T-helper 1 cell treated with Interleukin-12 subunit alpha and Interleukin-12 subunit beta and Interleukin-4 antibody, amounts not matched to agents 30 ng/mL and 1 ng/mL, for 36 hours (primary cell): ENCODE results near the gene GNAQ. TPM values are rescaled to one million over a fixed set of nuclear protein-coding genes. Genes with fewer than 3 reads are reported as not detected.

ENCODE experiments used
- intact Hi-C: fragments of 100-400 bp; cut with micrococcal nuclease; formaldehyde crosslinking; loops from one replicate; pipeline ENCODE4 v1.15.1; 2024
- total RNA-seq: library from RNA; stranded (reverse); gene quantifications from 2 replicates; pipeline ENCODE4 v1.2.3, GENCODE V29; 2022

The GNAQ gene
- total RNA-seq, 1 donor from 2014 or later, result 37.6 TPM

- intact Hi-C loops, result no loop called here
Observed at GRCh38 chr9:77673941-77674791, 357.4 kb downstream of the GNAQ start.

GRCh38 chr9:77672183-77672582 lies 359.4 kb downstream of the GNAQ start:
- intact Hi-C loops, result no loop called here

- intact Hi-C loops, result no loop called here
Observed at GRCh38 chr9:77667151-77667550, 364.5 kb downstream of the GNAQ start.

Other genes starting within 250 kb of the GNAQ start
- 30.6 and 34.6 TPM in 2 replicates for gene CEP78, start 204.3 kb upstream of the GNAQ start, total RNA-seq